Left kidney (tissue), 2 donors: ENCODE results near the gene VEGFB. TPM values are rescaled to one million over a fixed set of nuclear protein-coding genes. Genes with fewer than 3 reads are reported as not detected.

Experiments used
- DNase-seq: peaks from one replicate; pipeline ENCODE4 v3.0.0-alpha.2; 2013
- polyA plus RNA-seq: library from polyadenylated mRNA; unstranded; fragments of 120-200 nt; gene quantifications from one replicate; pipeline ENCODE4 v1.2.1, GENCODE V29; 2013; ENCODE audit not compliant: insufficient read length

VEGFB gene
- polyA plus RNA-seq, 1 donor = 87.6 TPM

- no peak for DNase-seq
Measured at GRCh38 chr11:64229744-64230170, 4.6 kb upstream of the VEGFB start.

GRCh38 chr11:64230171-64230984 lies 4.0 kb upstream of the VEGFB start, which contains the start of gene DNAJC4:
Gene DNAJC4 (plus strand): TSS chr11:64230548. CDS start chr11:64230855, 307 bp downstream.
- peak; percentile 97 for DNase-seq

GRCh38 chr11:64230985-64231365 lies 3.4 kb upstream of the VEGFB start:
- no peak for DNase-seq

- no peak for DNase-seq
Measured at GRCh38 chr11:64231546-64231945, 2.8 kb upstream of the VEGFB start.

GRCh38 chr11:64232182-64232966 lies 2.0 kb upstream of the VEGFB start:
- DNase-seq = no peak

GRCh38 chr11:64232967-64233315 lies 1.4 kb upstream of the VEGFB start:
- DNase-seq = no peak

- DNase-seq = no peak
Measured at GRCh38 chr11:64234647-64235379, 429 bp downstream of the VEGFB start.

- DNase-seq = no peak
Measured at GRCh38 chr11:64235437-64236161, 1.2 kb downstream of the VEGFB start.

GRCh38 chr11:64237484-64237951 lies 3.1 kb downstream of the VEGFB start:
- no peak for DNase-seq

GRCh38 chr11:64238076-64238475 lies 3.7 kb downstream of the VEGFB start:
- no peak for DNase-seq

GRCh38 chr11:64238999-64239398 lies 4.6 kb downstream of the VEGFB start:
- DNase-seq = no peak

- DNase-seq = no peak
Measured at GRCh38 chr11:64239662-64240434, 5.5 kb downstream of the VEGFB start.

GRCh38 chr11:64240435-64241240 lies 6.3 kb downstream of the VEGFB start, which contains the start of gene FKBP2:
Gene FKBP2 (plus strand): TSS chr11:64241095. CDS start chr11:64242388, 1,293 bp downstream.
- DNase-seq = peak; percentile 96

GRCh38 chr11:64241241-64241490 lies 6.8 kb downstream of the VEGFB start:
- peak; percentile 99 for DNase-seq

GRCh38 chr11:64241491-64242374 lies 7.3 kb downstream of the VEGFB start:
- DNase-seq = no peak

GRCh38 chr11:64243236-64243854 lies 9.0 kb downstream of the VEGFB start:
- no peak for DNase-seq

- DNase-seq = no peak
Measured at GRCh38 chr11:64244107-64244506, 9.7 kb downstream of the VEGFB start.

GRCh38 chr11:64244966-64245365 lies 10.6 kb downstream of the VEGFB start:
- no peak for DNase-seq

GRCh38 chr11:64245401-64245796 lies 11.0 kb downstream of the VEGFB start:
- DNase-seq = no peak
